Measurements from ENCODE around the gene MAP3K12.
"Not testable (repeated sequence)": the region's sequence is repeated elsewhere in the genome, so short reads cannot be mapped to it uniquely, and the experiment has no call there.

The MAP3K12 gene

DNA sequence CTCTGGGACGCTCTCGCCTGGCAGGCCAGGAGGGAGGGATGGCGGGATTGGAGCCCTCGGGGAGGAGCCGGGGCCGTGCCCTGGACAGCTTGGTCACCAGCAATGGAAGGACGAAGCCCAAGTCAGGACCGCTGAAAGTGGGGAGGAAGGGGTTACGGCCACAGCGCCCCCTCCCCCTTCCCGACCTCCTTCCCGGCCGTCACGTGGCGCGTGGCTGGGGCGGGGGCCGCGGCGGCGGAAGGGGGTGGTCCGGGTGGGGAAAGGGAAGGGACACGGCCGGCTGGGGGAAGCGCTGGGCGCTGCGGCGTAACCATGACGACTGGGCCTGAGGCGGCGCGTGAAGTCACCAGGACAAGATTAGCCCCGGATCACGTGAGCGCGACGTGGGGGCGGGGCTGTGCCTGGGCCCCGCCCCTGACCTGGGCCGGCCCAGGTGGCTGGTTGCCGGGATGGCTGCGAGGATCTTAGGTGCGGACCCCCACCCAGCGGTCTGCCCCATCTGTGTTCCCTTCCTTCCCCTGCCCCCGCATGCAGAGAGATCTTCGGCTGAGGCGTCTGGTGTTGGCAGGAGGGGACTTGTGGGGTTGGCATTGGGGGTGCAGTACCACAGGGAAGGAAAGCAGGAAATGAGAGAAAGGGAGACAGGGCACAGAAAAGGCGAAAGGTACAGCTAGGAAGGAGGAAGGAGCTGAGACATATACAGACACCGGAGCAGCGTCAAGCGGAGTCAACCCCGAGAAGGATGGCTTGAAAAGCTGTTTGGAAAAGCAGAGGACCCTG lies 6.2 kb downstream of the MAP3K12 start:
- peak; percentile 66 to 81 (median 80) for DNase-seq (ENCODE audit: low read depth in 2 of 3, low spot score in 1 of 3)

DNA sequence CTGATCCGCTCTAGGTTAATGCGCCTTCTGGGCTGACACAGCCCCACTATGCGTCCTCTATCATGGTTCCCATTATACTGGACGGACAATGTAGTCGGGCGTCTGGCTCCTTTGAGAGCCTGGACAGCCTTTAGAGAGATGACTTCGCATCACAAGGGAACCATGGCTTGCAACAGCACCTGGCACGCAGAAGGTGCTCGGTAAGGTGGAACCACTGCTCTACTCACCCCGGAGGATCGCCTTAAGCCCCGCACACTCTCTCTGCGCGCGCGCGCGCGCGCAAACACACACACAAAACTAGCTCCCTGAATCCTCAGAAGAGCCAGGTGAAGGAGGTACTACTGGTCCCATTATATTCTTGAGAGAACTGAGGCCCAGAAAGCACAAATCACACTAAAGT lies 7.1 kb downstream of the MAP3K12 start:
- no peak for DNase-seq (ENCODE audit: low read depth in 2 of 3, low spot score in 1 of 3)

DNA sequence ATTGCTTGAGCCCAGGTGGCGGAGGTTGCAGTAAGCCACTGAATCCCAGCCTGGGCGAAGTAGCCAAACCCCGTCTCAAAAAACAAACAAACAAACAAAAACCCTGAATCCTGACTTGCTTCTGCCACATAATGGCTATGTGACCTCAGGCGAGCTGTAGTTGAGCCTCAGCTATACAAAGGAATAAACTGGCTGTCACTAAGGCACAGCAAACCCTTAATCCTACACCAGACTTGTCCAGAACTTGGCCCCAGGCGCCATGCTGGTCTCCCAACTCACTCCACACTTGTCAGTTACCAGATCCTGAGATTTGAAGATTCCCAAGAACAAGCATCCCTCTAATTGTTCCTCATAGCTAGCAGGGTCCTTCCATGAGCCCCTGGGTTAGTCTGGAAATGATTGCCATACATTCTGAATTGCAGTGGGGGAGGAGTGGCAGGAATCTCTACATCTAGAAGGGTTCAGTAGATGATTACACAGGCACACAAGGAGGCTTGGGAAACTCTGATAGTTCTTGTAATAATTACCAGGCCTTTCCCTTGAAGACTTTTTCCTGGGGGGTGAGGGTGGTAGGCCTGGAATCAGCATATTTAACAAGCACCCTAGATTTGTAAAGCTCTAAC lies 9.9 kb downstream of the MAP3K12 start:
- no peak for DNase-seq (ENCODE audit: low read depth in 2 of 3, low spot score in 1 of 3)

- no peak for DNase-seq (ENCODE audit: low read depth in 2 of 3, low spot score in 1 of 3)
Measured at GRCh38 chr12:53486736-53487487, 12.3 kb downstream of the MAP3K12 start.

DNA sequence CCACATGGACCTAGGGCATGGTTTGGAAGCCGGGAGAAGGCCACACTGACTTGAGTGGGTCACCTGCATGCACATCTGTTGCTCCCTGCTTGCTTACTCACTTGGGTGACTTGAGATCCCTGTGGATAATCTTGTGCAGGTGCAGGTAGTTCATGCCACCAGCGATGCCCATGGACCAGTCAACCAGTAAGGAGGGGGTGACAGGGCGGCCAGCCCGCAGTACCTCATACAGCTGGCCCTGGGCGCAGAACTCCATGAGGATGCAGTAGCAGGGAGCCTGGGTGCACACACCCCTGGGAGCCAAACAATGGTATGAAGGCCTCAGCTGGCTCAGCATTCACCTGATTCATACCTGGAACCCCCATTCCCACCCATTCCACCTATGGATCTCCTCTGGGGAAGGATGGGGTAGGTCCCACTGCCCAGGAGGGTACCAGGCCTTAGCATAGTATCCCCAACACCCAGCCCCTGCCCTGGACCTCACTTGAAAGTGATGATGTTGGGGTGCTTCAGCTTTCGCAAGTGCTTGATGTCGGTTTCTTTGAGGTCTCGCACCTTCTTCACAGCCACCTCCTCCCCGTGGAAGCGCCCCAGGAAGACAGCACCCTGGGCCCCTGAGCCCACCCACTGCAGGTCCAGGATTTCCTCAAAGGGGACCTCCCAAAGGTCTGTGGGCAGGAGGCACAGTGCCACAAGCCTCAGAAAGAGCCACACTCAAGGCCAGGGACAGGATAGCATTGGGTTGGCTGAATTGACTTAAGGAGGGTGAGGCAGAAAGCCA lies 13.1 kb downstream of the MAP3K12 start:
- DNase-seq (ENCODE audit: low read depth in 2 of 3, low spot score in 1 of 3) = no peak

- DNase-seq (ENCODE audit: low read depth in 2 of 3, low spot score in 1 of 3) = no peak
Measured at GRCh38 chr12:53484686-53485575, 14.3 kb downstream of the MAP3K12 start.

DNA sequence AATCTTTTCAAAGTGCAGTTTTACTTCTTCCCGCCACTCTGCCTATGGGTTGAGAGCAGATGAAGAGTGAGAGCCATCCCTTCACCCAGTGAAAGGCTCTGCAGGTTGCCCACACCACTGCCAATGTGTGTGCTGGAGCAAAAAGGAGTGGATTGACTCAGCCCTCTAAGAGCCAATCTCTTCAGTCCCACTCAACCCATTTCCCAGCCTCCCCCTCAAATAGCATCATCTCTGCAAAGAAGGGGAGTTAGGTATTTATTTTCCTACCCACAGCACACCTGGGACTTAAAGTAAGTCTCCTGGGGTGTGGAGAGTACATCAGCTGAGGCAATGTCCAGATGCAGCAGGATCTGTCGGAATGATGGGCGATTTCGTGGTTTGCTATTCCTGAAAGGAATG lies 15.3 kb downstream of the MAP3K12 start:
- no peak for DNase-seq (ENCODE audit: low read depth in 2 of 3, low spot score in 1 of 3)

- DNase-seq (ENCODE audit: low read depth in 2 of 3, low spot score in 1 of 3) = no peak
Measured at GRCh38 chr12:53483225-53483978, 15.9 kb downstream of the MAP3K12 start.

DNA sequence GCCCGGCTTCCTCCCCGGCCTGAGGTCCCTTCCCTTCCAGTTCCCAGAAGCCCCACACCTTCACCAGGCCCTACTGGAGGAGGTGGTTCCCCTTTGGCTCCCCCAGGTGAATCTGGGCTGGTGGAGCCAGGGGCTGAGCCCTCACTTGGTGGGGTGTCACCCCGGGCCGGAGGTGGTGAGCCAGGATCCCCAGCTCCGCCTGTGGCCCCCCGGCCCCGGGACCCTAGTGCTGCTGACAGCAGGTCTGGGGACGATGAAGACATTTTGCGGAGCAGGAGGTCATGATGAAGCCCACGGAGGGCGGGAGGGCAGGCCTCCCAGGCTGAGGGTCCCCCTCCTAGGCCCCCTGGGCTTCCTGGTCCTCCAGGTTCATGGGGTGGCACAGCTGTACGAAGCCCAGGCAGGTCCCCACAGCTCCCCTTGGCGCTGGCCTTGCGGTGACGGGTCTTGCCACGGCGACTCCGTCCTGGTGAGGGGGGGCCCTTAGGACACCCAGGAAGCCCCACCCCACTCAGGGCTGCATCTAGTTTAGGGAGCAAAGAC lies 16.6 kb downstream of the MAP3K12 start:
- no peak for DNase-seq (ENCODE audit: low read depth in 2 of 3, low spot score in 1 of 3)

DNA sequence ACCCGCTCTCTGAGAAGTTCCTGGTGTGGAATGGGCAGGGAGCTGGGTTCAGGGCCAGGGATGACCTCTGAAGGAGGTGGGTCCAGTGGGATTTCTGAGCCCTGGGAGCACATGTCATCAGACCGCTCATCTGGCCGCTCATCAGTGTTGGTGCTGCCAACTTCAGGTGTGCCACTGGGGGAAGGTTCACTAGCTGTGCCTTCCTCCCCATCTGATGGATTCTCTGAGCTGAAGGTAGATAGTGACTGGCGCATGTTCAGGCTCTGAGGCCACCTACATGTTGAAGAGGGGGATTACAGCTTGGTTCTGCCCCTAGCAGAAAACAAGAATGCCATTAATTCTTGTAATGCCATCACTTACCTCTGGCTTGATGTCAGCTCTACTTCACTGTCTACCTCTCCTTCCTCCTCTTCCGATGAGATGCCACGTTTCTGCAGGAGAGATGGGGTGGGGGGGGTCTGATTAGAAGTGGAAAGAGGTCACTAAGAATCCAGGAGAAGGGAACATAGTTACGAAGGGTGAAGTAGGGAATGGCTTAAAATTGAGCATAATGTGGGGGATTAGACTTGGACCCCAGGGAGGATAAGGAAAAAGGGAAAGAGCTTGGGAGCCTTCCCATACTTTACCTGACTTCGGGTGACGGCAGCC lies 17.2 kb downstream of the MAP3K12 start:
- no peak for DNase-seq (ENCODE audit: low read depth in 2 of 3, low spot score in 1 of 3)

DNA sequence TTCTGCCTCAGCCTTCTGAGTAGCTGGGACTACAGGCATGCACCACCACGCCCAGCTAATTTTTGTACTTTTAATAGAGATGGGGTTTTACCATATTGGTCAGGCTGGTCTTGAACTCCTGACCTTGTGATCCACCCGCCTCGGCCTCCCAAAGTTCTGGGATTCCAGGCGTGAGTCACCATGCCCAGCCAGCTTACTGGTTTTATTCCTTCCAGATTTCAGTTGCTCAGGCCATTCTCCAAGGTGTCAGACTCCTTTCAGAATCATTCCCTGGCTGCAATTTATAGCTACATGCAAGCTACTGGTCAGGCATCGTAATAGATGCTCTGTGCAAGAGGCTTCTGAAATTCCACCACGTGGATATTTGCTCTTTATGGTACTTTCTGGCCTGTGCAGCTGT lies 17.8 kb downstream of the MAP3K12 start:
- not testable (repeated sequence) for DNase-seq (ENCODE audit: low read depth in 2 of 3, low spot score in 1 of 3)

DNA sequence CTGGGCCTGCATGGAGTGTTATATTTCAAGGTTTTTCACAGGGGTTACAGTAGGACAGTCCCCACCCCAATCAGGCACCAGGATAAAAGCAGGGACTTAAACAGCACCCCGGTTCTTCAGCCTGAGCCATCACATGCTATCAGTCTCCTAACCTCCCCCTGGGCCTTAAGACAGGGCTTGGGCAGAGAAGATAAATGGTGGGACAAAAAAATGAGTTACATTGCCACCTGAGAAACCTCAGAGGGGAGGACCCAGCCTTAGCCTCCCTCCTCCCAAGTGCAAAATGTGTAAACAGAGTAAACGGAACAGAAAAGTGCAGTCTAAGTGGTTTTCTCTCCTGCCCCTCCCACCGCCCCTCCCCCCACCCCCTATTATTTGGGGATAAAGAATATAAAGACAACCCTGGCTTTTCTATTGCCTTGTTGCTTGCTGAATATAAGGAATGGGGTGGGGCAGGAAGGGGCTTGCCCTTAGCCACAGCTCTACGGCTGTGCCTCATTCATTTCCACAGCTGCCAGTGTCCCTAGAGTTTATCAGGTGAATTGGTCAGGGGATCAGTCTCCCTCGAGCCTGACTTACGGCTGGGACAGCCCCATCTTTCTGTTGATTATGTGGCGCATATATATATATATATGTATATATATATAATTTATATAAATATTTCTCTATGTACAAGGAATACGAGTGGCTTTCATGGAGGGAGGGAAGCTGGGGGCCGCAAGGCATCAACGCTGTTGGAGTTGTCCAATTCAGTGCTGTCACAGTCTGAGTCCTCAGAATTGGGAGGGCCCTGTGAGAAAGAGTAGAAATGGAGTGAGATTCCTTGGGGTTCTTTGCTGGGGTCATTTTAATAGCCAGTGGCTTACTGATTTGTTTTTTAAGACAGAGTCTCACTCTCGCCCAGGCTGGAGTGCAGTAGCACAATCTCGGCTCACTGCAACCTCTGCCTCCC lies 18.5 kb downstream of the MAP3K12 start:
- DNase-seq (ENCODE audit: low read depth in 2 of 3, low spot score in 1 of 3) = no peak

GRCh38 chr12:53479331-53479730 lies 19.9 kb downstream of the MAP3K12 start:
- DNase-seq (ENCODE audit: low read depth in 2 of 3, low spot score in 1 of 3) = no peak

GRCh38 chr12:53478865-53479264 lies 20.4 kb downstream of the MAP3K12 start:
- no peak for DNase-seq (ENCODE audit: low read depth in 2 of 3, low spot score in 1 of 3)

DNA sequence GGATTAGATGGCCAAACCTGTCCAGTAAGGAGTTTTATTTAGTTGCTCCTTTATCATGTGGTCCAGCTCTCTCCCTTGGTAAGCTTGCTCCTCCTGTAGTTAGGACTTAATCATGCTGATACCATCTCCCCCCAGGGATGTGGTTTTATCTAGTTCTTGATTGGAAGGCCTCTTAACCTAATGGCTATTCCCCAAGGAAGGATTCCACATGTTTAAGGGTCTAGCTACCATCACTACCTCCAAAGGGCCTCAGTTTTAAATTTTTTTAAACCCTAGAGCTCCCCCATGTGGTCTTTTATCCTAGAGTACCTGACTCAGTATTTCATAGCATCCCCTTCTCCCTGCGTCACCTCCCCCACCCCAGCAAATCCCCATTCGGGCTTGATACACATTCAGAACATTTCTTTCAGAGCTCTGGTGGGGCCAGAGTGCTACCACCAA lies 22.5 kb downstream of the MAP3K12 start:
- DNase-seq (ENCODE audit: low read depth in 2 of 3, low spot score in 1 of 3) = no peak

GRCh38 chr12:53474819-53475218 lies 24.4 kb downstream of the MAP3K12 start:
- DNase-seq (ENCODE audit: low read depth in 2 of 3, low spot score in 1 of 3) = no peak

- DNase-seq (ENCODE audit: low read depth in 2 of 3, low spot score in 1 of 3) = no peak
Measured at GRCh38 chr12:53474077-53474476, 25.2 kb downstream of the MAP3K12 start.
